ENCODE measurements around the gene TMEM235.
"Not testable (repeated sequence)": the region's sequence is repeated elsewhere in the genome, so short reads cannot be mapped to it uniquely, and the experiment has no call there.

The TMEM235 gene

DNA sequence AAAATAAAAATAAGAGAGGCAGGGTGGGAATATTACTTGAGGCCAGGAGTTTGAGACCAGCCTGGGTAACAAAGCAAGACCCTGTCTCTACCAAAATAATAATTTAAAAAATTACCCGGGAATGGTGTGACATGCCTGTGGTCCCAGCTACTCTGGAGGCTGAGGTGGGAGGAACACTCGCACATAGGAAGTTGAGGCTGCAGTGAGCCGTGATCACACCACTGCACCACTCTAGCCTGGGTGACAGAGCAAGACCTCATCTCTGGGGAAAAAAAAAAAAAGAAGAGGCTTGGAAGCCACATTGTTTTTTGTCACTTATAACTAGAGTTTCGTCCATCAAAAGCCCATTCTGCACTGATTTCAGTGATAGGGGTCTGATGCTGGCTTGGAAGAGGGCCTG lies 3.3 kb upstream of the TMEM235 start:
- Mint-ChIP-seq H3K36me3 (peaks cover 22% of the 10 kb centered on the region), H3K4me3 (no peak overlapping the region), H3K4me1 (peaks cover 6% of the 10 kb centered on the region), H3K27ac (no peak overlapping the region), H3K9me3 (no peaks in the 10 kb centered on the region)
- DNase-seq (ENCODE audit: low spot score in 2 of 2) (no peak), ATAC-seq (no peak)

DNA sequence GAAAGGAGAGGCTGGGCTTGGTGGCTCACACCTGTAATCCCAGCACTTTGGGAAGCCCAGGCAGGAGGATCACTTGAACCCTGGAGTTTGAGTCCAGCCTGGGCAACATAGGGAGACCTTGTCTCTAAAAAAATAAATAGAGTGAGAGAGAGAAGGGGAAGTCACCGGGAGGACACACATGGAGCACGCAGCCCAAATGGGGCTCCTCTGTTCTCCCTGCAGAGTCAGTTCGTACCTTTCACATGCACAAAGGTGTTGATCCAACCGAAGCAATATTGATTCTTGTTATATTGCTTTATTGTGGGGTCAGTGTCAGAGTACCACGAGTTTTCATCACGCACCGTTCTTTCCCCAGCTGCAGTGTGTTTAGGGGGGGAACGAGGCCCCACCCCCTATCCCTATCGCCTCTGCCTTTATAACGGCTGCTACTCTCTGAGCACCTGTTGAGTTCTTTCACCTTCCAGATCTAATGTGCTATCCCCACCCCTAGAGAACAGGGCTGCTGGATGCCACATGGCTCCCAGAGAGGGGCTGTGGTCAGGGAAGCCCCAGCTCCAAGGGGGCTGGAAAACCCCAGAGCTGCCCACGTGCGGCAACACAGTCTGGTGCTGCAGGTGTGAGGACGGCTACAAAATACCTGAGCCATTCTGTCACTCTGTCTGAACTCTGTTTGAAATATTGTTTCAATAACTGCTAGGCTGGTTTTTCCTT lies 1.0 kb upstream of the TMEM235 start:
- Mint-ChIP-seq H3K4me1 (peaks cover 6% of the 10 kb centered on the region), H3K27ac (no peak overlapping the region)
- no peak for ATAC-seq

DNA sequence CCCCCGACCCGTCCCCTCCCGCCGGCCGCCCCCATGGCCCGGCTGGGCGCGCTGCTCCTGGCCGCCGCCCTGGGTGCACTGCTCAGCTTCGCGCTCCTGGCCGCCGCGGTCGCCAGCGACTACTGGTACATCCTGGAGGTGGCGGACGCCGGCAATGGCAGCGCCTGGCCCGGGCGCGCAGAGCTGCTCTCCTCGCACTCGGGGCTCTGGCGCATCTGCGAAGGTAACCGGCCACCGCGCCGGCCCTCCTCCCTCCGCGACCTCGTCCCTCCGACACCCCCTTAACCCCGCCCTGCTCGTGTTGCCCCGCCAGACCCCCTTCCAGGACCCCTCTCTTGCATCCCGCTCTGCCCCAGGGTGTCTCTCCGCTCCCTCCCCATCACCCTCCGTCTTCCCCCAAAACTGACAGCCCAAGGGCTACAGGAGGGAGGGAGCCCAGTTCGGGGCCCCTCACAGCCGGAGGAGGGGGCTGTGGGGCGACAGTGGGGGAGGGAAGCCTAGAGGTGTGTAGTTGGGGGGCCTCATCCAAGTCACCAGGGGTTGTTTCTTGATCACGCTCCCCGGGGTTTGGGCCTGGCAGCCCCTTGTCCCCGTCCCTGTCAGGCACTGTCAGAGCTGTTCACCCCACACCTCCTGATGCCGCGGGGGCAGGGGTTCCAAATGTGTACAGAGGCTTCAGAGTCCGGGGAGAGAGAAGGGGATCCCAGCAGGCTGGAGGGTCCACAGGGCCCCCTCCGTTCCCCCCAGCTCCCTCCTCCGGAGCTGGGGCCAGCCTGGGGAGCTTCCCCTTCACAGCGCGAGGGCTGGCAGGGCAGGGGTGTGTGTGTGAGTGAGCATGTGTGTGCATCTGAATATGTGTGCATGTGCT lies 794 bp downstream of the TMEM235 start:
- DNase-seq (ENCODE audit: low spot score in 2 of 2) = no peak
- Mint-ChIP-seq H3K4me1 (peaks cover 6% of the 10 kb centered on the region), H3K27ac (no peak overlapping the region), H3K9me3 (no peaks in the 10 kb centered on the region), H3K4me3 (no peak overlapping the region), H3K36me3 (no peaks in the 10 kb centered on the region)
- peak; percentile 65 for ATAC-seq

More for the DNA sequence above, 1.0 kb upstream of the TMEM235 start:
- no peaks in the 10 kb centered on the region for H3K36me3 Mint-ChIP-seq
- no peaks in the 10 kb centered on the region for H3K9me3 Mint-ChIP-seq
- no peak overlapping the region for H3K4me3 Mint-ChIP-seq
- DNase-seq (ENCODE audit: low spot score in 2 of 2) = no peak

DNA sequence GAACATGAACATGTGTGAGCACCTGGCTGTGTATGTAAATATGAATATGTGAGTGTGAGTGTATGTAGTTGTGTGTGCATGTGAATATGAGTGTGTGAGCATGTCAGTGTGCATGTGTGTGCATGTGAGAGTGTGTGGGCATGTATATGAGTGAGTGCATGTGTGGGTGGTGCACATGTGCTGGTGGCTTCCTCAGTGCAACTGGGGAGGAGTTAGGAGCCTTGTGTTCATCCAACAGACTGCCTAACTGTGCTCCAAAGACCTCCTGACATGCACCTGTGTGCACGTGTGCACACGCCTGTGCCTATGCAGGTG lies 1.4 kb downstream of the TMEM235 start:
- Mint-ChIP-seq H3K36me3 (no peaks in the 10 kb centered on the region), H3K27ac (no peak overlapping the region), H3K4me3 (no peak overlapping the region), H3K9me3 (no peaks in the 10 kb centered on the region), H3K4me1 (peaks cover 6% of the 10 kb centered on the region)
- ATAC-seq = no peak
- no peak for DNase-seq (ENCODE audit: low spot score in 2 of 2)

DNA sequence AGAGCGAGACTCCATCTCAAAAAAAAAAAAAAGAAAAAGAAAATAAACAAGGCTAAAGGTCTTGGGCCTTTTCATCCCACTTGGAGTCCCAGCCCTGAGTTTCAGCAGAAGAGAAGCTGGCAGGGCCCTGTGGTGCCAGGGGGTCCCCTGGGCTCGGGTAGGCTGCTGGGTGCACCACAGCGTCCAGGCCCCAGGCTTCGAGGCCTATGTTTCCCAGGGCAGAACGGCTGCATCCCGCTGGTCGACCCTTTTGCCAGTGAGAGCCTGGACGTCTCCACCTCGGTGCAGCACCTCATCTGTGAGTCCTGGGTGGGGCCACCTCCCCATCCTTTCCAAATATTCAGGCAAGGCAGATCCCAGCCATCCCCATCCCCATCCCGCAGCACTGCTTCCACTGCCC lies 2.2 kb downstream of the TMEM235 start:
- Mint-ChIP-seq H3K36me3 (no peaks in the 10 kb centered on the region), H3K9me3 (no peaks in the 10 kb centered on the region), H3K4me1 (peaks cover 6% of the 10 kb centered on the region), H3K27ac (no peak overlapping the region), H3K4me3 (no peak overlapping the region)
- DNase-seq (ENCODE audit: low spot score in 2 of 2) (no peak), ATAC-seq (no peak)

DNA sequence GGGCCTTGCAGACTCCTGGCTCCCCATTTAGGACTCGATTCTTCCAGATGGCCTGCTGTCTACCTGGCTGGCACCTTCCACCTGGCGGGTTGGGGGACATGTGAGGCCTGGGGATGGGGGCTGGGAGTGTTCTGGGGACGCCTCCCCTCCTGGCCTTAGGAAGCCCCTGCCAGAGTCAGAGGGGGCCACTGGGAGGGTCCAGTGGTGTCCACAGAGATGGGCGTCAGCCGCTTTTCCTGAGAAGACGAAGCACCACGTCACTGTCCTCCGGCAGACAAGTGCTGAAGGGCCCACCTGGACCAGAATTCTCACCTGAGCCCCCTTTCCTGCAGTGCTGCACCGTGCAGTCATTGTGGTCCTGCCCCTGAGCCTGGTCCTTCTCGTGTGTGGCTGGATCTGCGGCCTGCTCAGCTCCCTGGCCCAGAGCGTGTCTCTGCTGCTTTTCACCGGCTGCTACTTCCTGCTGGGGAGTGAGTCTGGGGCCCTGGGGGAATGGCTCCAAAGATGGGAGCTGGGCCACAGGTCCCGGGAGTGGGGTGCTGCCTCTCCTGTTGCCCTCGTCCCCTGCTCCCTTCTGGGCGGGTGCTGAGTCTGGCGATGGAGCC lies 2.9 kb downstream of the TMEM235 start:
- Mint-ChIP-seq H3K9me3 (no peaks in the 10 kb centered on the region), H3K27ac (no peak overlapping the region), H3K4me3 (no peak overlapping the region), H3K4me1 (peaks cover 6% of the 10 kb centered on the region), H3K36me3 (no peaks in the 10 kb centered on the region)
- no peak for DNase-seq (ENCODE audit: low spot score in 2 of 2)
- no peak for ATAC-seq

DNA sequence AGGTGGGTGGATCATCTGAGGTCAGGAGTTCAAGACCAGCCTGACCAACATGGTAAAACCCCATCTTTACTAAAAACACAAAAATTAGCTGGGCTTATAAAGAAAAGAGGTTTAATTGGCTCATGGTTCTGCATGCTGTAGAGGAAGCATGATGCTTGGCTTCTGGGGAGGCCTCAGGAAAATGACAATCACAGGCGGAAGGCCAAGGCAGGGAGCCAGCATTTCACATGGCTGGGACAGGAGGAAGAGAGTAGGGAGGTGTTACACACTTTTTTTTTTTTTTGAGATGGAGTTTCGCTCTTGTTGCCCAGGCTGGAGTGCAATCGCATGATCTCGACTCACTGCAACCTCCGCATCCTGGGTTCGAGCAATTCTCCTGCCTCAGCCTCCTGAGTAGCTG lies 3.6 kb downstream of the TMEM235 start:
- H3K4me1 Mint-ChIP-seq; H3K27ac Mint-ChIP-seq; H3K9me3 Mint-ChIP-seq; DNase-seq (ENCODE audit: low spot score in 2 of 2); H3K36me3 Mint-ChIP-seq; ATAC-seq; H3K4me3 Mint-ChIP-seq: not testable (repeated sequence)

DNA sequence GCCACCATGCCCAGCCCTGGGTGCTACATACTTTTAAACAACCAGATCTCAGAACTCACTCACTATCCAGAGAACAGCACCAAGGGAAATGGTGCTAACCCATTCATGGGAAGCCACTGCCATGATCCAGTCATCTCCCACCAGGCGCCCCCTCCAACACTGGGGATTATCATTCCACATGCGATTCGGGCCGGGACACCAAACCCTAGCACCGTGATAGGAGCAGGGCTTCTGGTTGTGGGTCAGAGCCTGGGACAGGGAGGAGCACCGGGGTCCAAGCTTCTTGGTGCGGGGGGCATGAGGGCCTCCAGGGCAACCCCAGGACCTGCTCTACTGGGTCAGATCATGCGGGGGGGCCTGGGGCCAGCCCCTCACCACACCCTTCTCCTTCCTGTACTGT lies 4.5 kb downstream of the TMEM235 start:
- no peak for ATAC-seq
- H3K27ac Mint-ChIP-seq = no peak overlapping the region
- H3K4me3 Mint-ChIP-seq = no peak overlapping the region
- no peaks in the 10 kb centered on the region for H3K9me3 Mint-ChIP-seq
- peaks cover 6% of the 10 kb centered on the region for H3K4me1 Mint-ChIP-seq
- DNase-seq (ENCODE audit: low spot score in 2 of 2) = no peak
- no peaks in the 10 kb centered on the region for H3K36me3 Mint-ChIP-seq

DNA sequence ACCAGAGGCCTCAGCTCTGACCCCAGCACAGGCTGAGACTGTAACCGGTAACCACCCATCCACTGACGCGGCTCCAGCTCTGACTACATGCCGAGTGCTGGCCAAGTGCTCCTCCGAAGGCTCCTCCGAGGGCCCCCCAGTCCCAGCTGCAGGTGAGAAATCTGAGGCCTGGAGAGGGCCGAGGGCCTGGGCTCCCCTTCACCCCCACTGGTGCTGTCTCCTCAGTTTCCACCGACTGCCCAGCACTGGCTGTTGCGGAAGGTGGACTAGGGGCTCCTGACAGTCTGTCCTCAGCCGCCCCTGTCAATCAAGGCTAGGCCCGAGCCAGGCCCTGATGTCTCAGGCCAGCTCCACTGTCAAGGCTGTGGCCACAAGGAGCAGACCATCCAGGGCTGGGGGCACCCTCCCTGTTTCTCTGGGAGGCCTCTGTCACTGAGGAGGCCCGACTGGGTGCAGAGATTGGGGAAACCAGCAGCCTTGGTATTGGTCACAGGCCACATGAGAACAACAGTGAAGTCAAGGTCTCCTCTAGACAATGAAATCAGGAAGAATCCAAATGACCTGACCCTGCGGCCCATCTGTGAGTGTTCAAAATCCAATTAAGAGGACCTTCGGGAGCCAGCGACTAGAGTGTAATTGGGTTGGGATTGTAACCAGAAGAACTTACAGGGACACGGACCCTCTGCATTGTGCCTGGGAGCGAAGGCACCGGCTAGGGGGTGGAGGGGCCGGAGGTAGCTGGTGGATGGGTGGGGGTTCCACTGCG lies 5.1 kb downstream of the TMEM235 start:
- H3K36me3 Mint-ChIP-seq = no peaks in the 10 kb centered on the region
- DNase-seq (ENCODE audit: low spot score in 2 of 2) (no peak), ATAC-seq (no peak)
- no peaks in the 10 kb centered on the region for H3K9me3 Mint-ChIP-seq
- no peak overlapping the region for H3K4me3 Mint-ChIP-seq
- no peak overlapping the region for H3K27ac Mint-ChIP-seq
- peaks cover 10% of the 10 kb centered on the region for H3K4me1 Mint-ChIP-seq

DNA sequence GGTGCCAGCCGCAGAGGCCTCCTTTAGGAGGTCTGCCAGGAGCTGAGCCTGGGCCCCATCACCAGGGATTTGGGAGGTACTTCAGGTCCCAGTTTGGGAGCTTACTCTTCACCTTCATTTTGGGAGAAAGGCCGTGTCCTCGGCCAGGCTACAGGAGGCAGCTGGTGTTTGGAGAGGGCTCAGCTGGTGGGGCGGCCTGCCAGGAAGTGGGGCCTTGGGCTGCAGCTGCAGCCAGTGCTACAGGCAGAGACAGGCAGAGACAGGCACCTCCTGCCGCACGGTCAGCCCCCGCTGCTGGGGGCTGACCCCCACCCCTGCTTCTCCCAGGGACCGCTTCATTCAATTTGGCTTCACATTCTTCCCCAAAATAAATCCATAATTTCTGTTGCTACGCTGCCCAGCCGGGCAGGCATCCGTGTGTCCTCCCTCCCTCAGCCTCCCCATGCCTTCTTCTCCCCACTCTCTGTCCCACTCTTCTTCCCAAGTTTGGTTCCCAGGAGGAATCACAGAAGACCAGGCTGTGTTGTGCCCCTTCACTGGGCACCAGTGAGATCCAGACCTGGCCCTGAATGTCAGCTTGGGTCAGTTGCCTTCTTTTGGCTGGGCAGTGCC lies 6.1 kb downstream of the TMEM235 start:
- H3K9me3 Mint-ChIP-seq = no peaks in the 10 kb centered on the region
- H3K4me3 Mint-ChIP-seq = no peak overlapping the region
- no peak overlapping the region for H3K27ac Mint-ChIP-seq
- H3K36me3 Mint-ChIP-seq = no peaks in the 10 kb centered on the region
- peaks cover 14% of the 10 kb centered on the region for H3K4me1 Mint-ChIP-seq
- ATAC-seq (no peak), DNase-seq (ENCODE audit: low spot score in 2 of 2) (no peak)

DNA sequence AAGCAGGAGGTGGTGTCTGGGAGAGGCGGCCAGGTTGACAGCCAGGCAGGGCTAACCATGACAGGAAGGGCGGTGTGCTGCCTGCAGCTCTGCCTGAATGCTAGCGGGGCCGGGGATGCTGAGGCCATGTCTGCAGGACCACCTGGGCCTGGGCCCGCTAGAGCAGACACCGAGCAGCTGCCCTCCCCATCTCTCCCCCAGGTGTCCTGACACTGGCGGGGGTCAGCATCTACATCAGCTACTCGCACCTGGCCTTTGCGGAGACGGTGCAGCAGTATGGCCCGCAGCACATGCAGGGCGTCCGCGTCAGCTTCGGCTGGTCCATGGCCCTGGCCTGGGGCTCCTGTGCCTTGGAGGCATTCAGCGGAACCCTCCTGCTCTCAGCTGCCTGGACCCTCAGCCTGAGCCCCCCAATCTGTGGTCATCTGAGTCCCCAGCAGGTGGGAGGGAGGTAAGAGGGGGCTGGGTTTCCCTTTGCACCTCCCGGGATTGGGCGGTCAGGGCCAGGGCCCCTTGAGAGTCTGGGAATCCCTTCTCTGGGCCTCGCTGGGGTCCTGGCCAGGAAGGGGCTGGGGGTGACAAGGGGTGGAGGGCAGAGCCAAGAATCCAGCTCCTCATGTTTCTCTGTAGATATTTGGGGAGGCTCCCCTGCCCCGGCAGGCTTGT lies 7.5 kb downstream of the TMEM235 start:
- Mint-ChIP-seq H3K9me3 (no peaks in the 10 kb centered on the region), H3K4me1 (peaks cover 22% of the 10 kb centered on the region), H3K36me3 (no peaks in the 10 kb centered on the region), H3K4me3 (no peak overlapping the region), H3K27ac (no peak overlapping the region)
- DNase-seq (ENCODE audit: low spot score in 2 of 2) = no peak
- no peak for ATAC-seq

DNA sequence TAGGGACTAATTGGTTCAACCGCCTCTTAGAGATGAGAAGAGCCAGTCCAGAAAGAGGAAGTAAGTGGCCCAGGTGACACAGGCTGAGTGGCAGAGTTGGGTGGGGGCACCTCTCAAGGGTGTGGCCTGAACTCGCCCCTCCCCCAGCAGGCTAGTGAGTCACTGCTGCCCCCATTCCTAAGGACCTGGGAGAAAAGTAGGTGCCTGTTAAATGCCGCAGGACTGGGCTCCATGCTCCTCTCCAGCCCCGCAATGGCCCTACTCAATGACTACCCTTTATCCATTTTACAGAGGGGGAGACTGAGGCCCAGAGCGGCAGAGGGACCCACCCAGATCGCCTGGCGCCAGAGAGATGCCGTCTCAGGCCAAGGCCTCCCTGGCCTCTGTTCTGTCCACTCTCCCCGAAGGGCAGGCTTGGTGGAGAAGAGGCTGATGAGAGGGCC lies 8.1 kb downstream of the TMEM235 start:
- DNase-seq (ENCODE audit: low spot score in 2 of 2) (no peak), ATAC-seq (no peak)
- Mint-ChIP-seq H3K36me3 (no peaks in the 10 kb centered on the region), H3K9me3 (no peaks in the 10 kb centered on the region), H3K27ac (peak overlapping the region; percentile 29), H3K4me3 (no peak overlapping the region), H3K4me1 (peaks cover 22% of the 10 kb centered on the region)

DNA sequence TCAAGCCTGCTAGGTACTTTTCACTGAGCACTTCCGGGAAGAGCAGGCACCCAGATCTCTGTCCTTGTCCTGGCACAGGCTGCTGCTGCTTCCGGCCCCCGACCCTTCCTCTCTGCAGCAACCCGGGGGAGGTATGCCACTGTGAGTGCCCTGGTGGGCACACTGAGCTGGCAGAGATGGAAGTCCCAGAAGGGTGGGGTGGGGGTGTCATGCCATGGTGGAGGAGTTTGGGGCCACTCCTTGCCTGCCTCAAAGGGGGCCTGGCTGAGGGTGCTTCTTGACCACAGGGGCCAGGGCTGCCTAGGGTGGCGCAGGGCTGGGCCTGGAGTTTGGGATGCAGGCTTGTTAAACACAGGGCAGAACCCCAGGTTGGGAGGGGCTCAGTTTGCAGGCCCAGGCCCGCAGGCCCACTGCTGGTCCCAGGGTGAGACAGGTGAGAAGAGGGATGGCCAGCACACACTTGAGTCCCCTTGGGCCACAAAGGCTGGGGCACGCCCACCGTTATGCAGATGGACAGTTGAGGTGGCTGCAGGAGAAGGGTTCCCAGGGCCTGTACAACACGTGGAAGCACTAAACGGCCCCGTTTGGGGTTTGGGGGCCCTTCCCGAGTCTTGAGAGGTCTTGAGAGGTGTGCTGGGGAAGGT lies 8.7 kb downstream of the TMEM235 start:
- Mint-ChIP-seq H3K9me3 (no peaks in the 10 kb centered on the region), H3K4me3 (no peak overlapping the region), H3K27ac (peak overlapping the region; percentile 29), H3K36me3 (no peaks in the 10 kb centered on the region), H3K4me1 (peaks cover 22% of the 10 kb centered on the region)
- no peak for DNase-seq (ENCODE audit: low spot score in 2 of 2)
- no peak for ATAC-seq

DNA sequence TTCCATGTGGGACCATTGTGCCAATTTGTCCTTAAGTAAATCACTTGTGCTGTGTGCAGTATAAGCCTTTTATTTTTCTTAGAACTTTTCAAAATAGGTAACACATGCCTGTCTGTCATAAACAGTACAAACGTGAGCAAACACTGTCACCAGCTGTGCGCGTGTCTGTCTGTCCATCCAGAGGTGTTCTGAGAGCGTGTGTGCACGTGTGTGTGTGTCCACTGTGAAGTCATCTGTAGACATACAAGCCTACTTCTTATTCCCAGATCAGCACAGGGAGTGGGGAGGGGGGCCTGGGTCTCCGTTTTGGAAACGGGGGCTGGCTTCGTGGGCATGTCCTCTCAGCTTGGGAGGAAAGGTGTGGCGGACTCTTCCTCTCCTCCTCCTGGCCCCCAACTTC lies 9.4 kb downstream of the TMEM235 start:
- ATAC-seq = no peak
- Mint-ChIP-seq H3K4me1 (peaks cover 22% of the 10 kb centered on the region), H3K9me3 (no peaks in the 10 kb centered on the region), H3K4me3 (no peak overlapping the region), H3K36me3 (no peaks in the 10 kb centered on the region), H3K27ac (peak overlapping the region; percentile 23)
- no peak for DNase-seq (ENCODE audit: low spot score in 2 of 2)
